NCI-H226 (cell line): ENCODE data around the gene GOLIM4.
"Not testable (repeated sequence)": the region's sequence is repeated elsewhere in the genome, so short reads cannot be mapped to it uniquely, and the experiment has no call there.

Experiments used
- DNase-seq: peaks from one replicate; pipeline ENCODE4 v3.0.0-alpha.2; 2015

GOLIM4 gene, protein sequence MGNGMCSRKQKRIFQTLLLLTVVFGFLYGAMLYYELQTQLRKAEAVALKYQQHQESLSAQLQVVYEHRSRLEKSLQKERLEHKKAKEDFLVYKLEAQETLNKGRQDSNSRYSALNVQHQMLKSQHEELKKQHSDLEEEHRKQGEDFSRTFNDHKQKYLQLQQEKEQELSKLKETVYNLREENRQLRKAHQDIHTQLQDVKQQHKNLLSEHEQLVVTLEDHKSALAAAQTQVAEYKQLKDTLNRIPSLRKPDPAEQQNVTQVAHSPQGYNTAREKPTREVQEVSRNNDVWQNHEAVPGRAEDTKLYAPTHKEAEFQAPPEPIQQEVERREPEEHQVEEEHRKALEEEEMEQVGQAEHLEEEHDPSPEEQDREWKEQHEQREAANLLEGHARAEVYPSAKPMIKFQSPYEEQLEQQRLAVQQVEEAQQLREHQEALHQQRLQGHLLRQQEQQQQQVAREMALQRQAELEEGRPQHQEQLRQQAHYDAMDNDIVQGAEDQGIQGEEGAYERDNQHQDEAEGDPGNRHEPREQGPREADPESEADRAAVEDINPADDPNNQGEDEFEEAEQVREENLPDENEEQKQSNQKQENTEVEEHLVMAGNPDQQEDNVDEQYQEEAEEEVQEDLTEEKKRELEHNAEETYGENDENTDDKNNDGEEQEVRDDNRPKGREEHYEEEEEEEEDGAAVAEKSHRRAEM

DNA sequence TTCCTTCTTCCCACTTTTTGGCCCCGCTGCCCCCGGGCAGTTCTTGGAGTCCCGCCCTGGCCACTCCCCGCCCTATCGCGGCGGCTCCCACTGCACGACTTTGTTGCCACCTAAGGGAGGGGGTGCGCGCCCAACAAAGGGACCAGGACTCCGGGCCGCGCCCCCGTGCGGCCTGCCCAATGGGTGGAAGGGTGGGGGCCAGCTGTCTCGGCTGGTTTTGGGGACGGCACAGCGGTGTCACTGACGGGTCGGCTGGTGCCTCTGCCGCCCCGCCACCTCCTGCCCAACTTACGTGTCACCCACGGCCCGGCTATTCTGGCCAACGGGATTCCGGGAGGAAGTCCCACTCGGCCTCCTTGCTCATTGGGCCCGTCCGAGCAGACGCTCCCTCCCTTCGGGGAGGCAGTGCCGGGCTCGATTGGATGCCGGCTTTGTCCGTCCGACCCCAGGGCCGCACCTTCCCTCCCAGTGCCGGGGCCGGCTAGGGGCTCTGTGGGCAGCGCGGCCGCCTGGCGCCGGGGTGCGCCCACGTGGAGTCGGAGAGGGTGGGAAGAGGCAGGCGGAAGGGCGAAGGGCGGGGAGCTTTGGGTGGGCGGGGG is at the start of gene GOLIM4:
Gene GOLIM4 (minus strand): TSS at position 314 of the 599 bp plus-strand sequence. CDS start 639 bp downstream, outside the sequence.
- DNase-seq = peak; percentile 92

DNA sequence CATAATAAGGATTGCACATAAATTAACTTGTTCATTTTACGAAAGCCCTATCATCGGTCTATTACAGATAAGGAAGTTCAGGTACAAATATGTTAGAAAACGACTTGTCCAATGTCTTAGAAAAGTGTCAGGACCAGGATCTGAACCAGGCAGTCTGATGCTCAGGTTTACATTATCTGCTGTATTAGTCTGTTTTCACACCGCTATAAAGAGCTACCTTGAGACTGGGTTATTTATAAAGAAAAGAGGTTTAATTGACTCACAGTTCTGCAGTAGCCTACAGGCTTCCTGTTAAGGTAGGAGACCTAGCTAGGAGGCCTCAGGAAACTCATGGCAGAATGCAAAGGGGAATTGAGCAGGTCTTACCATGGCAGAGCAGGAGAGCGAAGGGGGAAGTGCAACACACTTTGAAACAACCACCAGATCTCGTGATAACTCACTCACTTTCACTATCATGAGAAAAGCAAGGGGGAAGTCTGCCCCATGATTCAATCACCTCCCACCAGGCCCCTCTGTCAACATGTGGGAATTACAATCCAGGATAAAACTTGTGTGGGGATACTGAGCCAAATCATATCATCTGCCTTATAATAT is 45.8 kb upstream of the GOLIM4 start:
- DNase-seq = no peak

DNA sequence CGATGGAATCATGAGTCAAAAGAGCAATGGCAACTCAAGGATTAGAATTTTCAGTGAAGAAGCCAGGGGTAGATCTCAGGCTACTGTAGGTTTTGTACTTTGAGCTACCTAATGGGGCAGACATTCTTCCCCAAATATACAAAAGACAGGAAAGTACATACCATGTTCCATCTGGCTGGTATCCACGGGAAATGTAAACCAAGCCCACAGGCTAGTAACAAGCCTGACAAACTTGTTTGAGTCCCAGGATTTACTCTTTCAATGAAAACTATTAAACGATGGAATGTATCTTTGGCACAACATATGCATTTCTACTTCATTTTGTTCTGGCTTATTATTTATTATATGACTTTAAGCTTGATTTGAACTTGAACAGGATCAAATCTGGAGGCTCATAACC is 44.2 kb upstream of the GOLIM4 start:
- DNase-seq = no peak

DNA sequence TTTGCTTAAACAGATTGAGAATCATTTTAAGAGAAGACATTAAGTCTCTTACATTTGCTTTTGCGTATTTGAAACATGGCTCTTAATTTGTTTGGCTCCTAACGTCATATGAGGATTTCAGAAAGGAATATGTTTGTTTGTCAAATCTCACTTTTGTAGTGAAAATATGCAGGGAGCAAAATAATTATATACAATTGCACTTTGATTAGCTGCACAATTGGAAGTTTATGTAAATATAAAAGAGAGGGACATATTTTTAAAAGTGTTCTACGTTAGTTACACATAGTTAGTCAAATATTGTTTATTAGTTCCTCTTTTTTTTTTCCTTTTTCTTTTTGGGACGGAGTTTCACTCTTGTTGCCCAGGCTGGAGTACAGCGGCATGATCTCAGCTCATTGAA is 42.7 kb upstream of the GOLIM4 start:
- no peak for DNase-seq

DNA sequence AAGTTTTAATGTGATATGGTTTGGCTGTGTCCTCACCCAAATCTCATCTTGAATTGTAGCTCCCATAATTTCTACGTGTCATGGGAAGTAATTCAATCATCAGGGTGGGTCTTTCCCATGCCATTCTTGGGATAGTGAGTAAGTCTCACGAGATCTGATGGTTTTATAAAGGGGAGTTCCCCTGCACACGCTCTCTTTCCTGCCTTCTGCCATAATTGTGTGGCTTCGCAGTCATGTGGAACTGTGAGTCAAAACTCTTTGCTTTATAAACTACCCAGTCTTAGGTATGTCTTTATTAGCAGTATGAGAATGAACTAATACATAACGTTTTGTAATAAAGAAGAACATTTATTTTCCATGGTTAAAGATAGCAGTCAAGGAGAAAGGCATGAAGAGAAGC is 39.2 kb upstream of the GOLIM4 start:
- DNase-seq = no peak

DNA sequence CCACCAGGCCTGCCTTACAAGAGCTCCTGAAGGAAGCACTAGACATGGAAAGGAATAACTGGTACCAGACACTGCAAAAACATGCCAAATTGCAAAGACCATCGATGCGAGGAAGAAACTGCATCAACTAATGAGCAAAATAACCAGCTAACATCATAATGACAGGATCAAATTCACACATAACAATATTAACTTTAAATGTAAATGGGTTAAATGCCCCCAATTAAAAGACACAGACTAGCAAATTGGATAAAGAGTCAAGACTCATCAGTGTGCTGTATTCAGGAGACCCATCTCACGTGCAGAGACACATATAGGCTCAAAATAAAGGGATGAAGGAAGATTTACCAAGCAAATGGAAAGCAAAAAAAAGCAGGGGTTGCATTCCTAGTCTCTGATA is 34.5 kb upstream of the GOLIM4 start:
- DNase-seq = not testable (repeated sequence)

DNA sequence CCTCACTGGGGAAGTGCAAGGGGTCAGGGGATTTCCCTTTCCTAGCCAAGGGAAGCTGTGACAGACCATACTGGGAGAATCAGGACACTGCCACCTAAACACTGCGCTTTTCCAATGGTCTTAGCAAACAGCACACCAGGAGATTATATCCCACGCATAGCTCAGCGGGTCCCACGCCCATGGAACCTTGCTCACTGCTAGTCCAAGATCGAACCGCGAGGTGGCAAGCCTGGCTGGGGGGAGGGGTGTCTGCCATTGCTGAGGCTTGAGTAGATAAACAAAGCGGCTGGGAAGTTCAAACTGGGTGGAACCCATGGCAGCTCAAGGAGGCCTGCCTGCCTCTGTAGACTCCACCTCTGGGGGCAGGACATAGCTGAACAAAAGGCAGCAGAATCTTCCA is 32.7 kb upstream of the GOLIM4 start:
- not testable (repeated sequence) for DNase-seq

DNA sequence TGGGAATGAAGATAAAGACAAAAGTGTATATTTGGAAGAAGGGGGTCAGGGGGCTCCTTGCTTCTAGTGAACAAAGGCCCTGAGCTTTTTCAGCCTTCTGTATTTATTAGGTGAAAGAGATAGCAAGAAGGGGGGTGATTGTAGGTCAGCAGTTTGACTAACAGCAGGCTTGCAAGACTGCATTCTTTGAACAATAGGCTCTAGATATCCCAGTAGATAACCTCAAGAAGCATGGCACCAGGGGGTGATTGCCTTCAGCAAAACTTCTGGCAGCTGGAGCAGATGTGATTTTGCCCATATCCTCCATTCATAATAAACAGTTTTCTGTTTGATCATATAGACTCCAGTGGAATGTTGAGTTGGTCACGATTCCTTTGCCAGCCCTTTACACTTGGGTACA is 31.7 kb upstream of the GOLIM4 start:
- no peak for DNase-seq

DNA sequence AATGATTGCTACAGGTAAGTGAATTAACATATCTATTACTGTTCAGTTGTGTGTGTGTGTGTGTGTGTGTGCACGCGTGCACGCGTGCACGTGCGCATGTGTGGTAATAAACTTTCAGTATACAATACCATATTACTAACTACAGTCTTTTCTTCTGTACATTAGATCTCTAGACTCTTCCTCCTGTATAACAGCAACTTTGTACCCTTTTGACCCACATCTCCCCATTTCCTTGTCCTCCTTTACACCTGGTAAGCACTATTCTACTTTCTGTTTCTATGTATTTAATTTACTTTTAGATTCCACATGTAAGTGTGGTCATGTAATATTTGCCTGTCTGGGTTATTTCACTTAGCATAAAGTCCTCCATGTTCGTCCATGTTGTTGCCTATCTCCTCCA is 29.1 kb upstream of the GOLIM4 start:
- no peak for DNase-seq

DNA sequence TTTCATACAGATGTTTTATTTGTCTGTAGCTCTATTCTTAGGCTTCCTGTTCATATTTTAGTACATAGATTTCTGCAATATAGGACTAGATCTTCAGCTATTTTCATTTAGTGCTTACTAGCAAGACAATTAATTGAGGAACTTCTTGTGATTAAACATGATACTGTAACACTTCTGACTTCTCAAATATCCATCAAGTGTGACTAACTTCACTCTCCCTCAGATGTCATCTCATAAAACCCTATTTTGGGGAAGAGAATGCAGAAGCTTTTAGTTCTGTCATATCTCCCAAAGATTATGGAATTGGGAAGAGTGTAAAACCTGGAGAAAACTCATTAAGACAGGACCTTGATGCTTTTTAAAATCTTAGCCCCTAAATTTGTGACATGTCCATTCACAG is 28.6 kb upstream of the GOLIM4 start:
- DNase-seq = no peak

DNA sequence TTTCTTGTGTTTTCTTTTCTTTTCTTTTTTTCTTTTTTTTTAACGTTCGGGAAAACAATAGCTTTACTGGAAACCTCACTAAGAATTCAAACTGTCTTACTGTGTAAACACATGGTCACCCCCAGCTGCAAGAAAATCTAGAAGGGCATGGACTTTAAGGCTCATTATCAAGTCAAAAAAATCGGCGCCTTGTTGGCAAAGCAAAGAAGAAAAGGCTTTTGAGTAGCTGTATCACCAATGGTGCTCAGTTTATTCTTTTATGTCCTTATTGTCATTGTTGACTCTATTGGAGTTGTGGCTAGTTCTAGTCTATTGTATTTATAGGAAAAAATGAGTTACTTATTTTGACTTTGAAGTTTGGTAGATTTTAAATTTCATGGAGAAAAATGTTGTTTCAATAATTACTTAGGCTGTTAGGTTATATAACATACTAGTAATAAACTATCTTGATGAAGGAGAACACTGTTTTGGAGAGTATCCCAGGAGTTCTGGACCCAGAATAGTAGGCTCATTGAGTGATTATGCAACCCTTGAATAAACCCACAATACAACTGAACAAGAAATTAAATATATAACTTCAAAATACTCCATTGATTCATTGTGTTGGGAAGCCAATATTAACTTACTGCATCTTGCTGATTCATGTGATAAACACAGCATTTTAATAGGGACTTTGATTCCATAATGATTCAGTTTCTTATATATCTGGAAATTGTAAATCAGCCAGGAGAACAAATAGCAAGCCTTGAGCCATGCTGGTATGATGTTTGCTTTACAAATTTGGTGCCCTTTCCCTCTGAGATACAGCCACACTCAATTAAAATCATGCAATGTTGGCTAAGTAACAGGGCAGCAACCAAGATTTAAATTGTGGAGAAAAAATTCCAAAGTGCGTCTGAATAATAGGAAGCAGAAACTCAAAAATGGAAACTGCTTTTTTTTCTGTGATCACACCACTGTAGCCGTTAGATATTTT is 27.8 kb upstream of the GOLIM4 start:
- no peak for DNase-seq

DNA sequence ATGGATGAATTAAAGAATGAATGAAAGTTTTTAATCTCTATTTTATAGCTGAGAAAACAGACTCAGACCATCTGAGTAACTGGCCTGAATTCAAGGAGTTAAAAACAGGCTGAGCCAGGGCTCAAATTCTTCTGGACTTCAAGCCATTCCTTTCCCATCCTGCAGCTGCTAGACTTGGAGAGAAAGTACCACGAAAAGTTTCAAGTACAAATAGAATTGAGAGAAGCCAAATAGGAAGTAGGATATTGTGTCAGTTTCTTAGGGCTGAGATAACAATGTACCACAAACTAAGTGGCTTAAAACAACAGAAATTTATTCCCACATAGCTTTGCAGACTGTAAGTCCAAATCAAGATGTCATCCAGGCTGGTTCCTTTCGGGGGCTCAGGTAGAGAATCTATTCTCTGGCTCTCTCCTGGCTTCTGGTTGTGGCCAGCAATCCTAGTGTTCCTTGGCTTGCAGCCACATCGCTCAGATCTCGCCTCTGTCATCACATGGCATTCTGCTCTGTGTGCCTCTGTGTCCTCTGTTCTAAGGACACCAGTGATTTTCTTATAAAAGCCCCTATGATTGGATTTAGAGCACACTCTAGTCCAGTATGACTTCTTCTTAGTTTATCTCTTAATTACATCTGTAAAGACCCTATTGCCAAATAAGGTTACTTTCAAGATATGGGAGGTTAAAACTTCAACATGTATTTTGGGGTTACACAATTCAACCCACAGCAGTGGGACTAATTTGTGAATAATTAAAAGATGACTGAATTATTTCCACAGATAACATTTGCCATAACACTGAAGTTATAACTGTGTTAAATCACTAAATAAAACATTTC is 25.7 kb upstream of the GOLIM4 start:
- no peak for DNase-seq

DNA sequence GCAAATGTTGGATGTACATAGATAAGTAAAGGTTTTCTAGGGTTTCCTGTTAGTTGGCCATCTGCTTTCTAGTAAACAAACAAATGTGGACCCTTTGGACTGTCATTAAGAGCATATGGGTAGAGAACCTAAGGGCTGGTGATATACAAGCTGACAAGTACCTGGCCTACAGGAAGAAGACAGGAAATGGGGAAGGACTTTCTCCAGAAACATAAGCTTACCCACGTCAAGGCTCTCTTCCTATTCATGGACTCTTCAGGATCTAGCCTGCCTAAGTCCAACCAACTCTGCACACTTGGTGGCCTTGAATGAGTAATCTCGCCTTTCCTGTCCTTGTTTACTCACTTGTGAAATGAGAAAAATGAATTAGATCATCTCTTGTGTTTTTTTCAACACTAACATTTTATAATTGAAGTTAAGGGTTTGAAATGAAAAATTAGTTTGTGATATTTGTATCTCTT is 22.2 kb upstream of the GOLIM4 start:
- no peak for DNase-seq

DNA sequence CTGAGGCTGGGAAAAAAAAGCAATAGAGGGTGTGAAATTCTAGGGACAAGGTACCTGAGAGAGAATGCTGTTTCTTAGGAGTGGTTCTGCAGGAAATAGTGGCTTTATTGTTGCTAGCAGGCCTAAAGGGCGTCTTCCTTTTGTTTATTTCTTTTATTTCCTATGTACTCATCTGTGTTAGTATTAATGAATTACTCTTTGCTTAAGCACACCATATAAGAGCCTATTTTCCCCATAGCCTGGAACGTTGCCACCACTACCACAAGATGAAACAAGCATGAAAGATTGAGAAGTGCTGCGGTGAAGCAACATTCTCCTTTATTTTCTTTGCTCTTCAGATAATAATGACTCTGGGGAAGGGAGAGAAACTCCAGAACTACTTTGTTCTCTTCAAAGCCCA is 21.3 kb upstream of the GOLIM4 start:
- no peak for DNase-seq

DNA sequence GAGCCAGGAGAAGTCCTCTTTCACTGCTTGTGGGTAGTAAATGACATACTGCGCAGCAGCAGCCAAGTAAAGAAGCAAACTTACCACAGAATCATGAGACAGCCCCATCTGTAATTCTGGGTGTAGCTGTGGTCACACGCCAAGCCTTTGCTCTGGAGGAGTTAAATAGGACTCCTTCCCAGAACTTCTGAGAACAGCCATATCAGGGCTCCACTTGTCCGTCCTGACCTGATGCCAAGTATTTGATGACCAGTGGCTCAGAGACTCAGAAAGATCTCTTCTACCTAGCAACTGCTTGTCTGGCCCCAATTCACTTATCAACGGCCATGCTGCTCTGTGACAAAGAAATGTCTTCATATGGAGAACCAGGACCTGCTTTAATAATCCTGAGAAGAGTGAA is 20.6 kb upstream of the GOLIM4 start:
- no peak for DNase-seq

DNA sequence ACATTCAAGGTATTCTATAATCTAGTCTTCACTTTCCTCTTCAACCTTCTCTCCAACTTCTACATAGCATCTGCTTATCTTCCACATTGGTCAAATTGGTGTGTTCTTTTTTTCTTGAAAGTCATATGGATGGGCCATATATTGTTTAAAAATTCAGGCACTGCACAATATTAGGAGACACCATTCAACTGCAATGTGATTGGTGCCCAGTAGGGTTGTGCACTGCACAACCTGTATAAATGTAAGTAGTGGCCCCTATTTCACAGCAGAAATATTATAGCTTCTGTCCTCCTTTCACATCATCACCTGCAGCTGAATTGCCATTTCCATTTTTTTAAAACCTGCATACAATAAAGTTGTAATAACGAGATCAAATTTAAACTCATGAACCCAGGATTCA is 18.1 kb upstream of the GOLIM4 start:
- DNase-seq = no peak

DNA sequence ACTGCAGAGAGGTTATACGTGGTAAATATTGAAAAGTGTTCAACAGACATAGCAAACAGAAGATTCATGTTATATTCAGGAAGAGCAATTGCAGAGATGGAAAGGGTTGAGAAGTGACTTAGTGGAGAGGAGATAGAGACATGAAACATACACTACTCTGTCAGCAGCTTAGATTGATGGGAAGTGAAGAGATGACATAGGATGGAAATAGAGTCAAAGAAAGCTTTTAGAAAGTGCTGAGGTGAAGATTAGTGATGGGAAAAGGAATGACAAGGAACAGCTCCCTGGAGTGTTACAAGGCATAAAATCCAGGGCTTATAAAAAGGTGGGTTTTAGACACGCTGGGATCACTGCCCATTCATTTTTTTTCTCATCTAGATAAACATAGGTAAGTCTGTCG is 17.2 kb upstream of the GOLIM4 start:
- DNase-seq = no peak

DNA sequence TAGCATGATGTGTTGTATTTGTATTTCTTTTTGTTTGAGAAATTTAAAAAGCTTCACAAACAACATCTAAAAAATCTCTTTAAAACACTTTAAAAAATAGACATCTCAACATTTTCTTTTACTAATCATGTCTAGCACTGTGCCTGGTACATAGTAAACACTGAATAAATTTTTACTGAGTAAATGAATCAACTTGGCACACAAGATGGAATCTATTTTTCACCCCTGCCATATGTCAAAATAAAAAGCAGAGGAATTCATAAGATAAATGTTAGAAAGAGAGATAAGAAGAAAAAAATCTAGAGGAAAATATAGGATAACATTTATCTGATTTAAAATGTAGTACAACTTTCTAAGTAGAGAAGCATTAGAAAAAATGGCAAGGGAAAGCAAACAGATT is 8.6 kb upstream of the GOLIM4 start:
- DNase-seq = no peak

DNA sequence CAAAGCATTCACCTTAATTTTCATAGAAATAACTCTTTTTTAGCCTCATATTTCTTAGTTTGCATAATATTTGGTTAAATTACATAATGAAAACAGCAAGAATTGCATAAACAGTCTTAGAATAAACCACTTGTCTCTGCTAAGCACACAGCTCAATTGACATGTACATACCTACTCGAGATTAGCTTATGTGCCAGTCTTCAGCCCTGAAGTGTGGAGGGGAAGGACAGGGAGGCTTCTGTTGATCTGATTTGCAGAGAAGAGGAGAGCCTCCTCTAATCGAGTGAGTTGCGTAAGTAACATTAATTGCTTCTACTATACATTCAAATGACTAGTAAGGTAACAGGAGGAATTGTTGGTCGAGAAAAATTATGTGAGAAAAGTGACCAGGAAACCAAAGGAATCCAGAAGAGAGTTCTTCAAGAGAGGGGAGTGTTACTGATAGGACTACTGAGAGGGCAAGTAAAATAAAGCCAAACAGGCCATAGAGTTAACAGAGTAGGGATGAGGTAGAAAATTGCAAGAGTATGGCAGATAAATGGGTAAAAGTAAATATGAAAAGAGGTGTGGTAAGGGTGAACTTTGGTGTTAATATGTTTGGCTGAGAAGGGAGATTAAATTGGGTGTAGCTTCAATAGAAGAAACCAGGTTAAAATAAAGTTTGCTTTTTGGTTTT is 7.1 kb upstream of the GOLIM4 start:
- no peak for DNase-seq

DNA sequence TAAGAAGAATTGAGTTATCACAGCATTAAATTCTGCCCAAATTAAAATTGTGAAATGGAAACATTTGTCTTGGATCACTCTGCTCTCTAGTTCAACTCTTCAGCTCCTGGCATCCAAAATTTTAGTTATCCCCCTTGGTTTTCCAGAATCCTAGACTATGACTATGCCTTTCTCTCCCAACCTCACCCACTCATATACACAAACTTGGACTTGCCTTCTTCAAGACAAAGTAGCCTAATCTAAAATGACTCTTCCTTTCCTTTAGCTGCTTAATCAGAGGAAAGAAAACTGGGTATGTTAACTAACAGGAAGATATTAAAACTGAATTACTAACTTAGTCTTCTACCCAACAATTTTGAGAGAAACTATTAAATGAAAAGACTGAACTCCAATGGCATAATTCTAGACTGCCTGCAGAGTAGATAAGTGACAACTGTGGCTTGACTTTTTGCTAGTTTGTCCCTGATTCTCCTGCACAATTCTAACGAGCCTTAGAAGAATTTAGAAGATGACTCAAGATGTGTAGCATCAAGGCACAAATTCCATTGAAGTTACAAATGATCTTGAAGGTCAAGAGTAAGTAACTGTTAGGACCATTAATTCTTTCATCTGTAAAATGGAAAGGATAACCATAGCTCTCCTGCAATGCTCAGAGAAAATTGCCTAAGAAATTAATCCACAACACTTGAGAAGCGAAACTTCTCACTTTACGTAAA is 5.2 kb upstream of the GOLIM4 start:
- DNase-seq = no peak
